COLO829 (cell line): ENCODE data around the gene CFAP92.

Experiments used
- DNase-seq: peaks from one replicate; pipeline ENCODE4 v3.0.0; 2012; ENCODE audit warnings: low spot score

The CFAP92 gene

DNA sequence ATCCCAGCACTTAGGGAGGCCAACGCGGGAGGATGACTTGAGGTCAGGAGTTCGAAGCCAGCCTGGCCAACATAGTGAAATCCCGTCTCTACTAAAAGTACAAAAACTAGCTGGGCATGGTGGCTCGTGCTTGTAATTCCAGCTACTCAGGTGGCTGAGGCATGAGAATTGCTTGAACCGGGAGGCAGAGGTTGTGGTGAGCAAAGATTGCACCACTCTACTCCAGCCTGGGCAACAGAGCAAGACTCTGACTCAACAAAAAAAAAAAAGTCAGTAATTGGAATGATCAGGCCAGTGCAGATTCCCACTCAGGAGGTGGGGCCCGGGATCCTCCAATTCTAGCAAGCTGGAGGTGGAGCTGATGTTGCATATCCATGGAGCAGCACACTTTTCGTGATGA, 5.6 kb downstream of the CFAP92 start:
- no peak for DNase-seq

DNA sequence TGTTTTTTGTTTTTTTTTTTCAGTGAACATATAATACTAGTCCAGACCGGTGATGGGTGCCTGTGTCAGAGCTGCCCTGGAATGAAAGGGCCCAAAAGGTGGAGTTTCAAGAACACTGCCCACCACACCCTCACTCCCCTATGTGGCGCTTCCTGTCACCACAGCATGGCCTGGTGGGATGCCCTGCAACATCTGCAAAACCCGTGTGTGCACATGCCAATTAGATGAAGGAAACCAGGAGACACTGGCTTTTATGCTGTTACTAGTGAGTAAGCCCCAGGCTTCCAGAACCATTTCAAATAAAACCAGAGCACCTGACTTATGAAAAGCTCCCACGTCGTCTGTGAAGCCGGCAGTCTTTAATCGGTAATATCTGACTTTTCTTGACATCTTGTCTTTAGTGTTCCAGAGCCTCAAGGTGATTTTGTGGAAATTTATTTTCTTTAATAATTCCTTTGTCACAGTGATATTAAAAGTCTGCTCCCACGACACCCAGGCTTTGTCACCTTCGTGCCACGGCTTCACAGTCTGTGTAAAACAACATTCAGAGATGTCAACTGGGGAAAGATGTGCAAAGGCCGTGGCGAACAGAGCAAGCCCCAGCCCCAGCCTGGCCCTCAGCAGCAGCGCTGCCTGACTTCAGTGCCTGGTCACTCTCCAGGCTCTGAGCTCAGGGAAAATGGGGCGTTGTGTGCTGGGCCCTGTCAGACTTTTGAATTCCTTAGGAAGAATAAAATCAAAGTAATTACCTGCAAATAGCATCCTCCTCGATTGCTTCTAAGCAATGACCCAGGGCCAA, 6.4 kb downstream of the CFAP92 start:
- no peak for DNase-seq

DNA sequence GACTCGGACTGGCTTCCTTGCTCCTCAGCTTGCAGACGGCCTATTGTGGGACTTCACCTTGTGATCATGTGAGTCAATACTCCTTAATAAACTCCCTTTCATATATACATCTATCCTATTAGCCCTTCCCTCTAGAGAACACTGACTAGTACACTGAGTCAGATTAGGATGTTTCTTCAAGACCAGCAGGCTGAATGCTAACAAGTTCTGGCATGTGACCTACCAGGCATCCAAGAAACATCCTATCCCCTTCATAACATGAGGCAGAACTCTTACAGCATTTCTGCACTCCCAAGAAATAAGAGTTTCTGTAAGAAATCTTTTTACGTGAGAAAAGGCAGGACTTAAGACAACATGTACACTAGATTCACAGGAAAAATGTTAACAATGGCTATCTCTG, 9.3 kb downstream of the CFAP92 start:
- no peak for DNase-seq

DNA sequence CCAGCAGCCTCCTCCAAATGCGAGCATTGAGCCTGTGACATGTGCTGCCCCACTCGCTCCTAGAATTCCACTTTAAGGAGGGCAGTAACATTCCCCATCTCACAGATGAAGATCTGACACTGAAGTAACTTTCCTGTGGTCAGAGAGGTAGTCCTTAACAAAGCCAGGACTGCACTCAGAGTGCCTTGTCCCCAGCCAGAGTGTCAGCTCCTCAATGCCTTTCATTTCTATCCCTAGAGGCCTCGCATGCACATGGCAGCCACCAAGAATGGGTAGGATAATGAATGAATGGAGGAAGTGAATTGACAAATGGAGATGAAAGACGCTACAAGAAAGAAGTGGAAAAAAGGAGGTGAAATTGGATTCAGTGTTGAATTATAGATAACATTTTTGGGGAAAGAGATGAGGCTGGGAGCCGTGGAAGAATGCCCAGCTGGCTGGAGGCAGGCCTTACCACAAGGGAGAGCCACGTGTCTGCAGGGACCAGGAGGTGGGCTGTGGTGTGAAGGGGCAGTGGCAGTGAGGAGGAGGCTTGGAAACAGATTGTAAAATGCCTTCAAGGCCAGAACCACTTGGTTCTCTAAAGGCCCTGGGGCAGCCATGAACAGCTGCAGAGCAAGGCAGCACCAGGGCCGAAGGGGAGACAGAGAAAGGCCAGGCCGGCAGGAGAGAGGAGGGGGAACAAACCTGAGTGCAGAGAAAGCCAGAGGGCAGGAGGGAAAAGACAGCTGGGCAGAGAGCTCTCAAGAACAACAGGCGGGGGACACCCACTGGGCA, 10.4 kb downstream of the CFAP92 start:
- DNase-seq, result no peak

DNA sequence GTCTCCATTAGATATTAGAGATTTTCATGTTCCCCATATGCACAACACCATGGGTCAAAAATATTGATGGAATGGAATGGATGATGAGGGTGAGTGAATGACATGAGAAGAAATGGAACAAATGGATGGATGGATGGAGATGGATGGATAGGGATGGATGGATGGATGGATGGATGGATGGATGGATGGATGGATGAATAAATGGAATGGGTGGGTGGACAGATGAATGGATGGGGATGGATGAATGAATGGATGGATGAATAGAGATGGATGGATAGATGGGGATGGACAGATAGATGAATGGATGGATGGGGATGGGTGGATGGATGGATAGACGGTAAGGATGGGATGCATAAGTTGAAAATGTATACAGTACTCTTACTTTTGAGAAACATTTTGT, 18.6 kb downstream of the CFAP92 start:
- no peak for DNase-seq

DNA sequence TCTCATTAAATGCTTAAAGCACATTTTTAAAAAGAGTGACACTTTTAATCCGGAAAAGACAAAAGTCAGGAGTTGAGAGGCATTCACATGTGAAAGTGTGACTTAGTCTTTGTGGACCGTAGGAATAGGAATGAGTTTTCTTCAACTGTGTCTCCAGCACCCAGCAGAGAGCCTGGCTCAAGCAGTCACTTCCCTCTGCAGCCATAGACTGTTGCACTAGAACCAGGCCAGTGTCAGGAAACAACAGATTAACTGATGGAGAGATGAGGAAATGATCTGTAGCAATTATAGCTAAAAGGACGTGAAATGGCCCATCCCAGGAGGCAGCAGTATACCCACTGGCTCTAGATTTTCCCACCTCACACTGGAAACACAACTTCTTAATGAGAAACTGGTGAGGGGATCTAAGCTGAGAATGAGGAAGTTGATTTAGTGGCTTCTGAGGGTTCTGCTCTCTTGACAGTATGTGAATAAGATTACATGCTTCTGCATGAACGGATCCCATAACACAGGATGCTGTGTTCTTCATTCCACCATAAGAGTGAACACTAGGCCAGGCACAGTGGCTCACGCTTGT, 19.8 kb downstream of the CFAP92 start:
- no peak for DNase-seq

DNA sequence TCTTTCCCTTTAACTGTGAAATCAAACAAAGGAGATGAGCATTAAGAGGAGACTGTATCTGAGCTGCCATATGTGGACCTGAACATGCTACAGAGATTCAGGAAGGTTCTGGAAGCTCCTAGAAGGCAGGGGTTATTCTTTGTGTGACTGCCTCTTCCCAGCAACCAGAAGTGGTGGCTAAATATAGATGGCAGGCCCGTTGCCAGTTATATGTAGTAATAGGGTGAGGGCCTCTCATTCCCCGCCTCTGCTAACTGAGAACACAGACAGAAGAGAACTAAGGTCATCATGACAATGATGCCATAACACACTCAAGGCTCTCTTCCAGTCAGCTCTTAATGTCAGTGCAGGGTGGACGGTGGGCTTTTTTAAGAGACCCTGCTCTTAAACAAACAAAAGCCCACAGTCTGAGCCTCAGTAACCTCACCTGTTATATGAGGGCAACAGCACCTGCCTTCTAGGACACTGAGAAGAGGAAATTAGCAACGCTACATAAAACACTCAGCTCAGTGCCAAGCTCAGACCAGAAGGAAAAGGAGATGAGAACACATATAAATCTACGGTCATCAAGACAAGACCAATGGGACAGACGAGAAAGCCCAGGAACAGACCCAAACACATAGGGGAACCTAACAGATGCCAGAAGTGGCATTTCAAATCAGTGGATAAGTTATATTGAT, 22.3 kb downstream of the CFAP92 start:
- no peak for DNase-seq

DNA sequence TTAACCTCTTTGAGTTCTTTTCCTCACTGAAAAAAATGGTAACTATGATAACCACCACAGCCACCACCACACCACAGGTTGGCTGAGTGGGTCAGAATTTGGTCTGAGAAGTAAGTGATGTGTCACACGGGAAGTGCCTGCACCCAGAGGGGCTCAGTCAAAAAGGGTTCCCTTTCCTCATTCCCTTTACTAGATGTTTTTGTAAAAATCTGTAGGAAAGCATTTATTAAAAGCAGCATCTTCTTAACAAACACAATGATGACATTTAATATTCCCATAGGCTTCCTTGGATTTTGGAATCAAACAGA, 23.2 kb downstream of the CFAP92 start:
- DNase-seq, result no peak

DNA sequence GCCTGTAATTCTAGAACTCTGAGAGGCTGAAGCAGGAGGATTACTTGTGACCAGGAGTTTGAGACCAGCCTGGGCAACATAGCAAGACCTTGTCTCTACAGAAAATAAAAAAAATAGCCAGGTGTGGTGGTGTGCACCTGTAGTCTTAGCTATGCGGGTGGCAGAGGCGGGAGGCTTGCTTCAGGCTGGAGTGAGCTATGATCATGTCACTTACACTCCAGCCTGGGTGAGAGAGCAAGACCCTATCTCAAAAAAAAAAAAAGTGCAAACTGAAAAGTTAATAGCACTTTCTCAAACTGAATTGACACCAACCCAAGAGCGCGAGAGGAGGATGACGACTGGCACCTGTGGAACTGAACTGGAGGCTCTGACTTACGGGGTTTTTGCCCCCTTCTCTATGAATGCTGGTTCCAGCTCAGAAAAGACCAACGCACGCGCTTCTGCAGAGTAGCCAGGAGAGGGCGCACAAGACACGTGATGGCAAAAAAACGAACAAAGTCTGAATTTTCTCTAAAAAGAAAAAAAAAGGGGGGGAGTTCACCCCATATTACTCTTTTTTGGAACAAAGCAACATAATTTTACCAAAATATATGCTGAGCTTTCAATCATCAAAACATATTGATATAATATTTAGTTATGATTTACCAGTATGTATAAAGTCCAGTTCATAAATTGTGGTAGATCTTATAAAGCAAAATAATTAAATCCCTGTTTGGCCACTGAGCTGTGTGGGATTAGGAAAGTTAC, 23.7 kb downstream of the CFAP92 start:
- peak; percentile 45 for DNase-seq

DNA sequence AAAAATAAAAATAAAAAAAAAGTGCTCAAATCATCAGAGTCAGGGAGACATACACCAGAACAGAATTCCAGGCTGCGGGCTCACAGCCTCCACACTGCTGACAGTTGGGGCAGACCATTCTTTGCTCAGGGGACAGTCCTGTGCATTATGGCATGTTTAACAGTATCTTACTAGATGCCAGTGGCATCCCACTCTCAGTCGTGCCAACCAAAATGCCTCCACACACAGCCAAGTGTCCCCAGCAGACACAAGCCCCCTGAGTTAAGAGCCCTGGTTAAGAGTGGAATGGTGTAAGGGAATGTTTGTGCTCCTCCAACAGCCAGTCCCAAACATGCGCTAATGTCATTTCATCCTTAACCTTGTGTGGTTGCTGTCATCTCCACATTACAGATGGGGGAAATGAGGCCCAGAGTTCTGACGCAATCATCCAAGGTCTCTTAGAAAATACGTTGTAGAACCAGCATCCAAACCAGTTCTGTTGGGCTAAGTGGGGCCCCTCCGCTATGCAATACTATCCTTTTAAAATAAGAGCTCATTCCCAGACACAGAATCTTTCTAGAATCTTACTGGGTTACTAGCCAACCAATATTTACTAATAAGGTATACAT, 26.0 kb downstream of the CFAP92 start:
- DNase-seq, result no peak

DNA sequence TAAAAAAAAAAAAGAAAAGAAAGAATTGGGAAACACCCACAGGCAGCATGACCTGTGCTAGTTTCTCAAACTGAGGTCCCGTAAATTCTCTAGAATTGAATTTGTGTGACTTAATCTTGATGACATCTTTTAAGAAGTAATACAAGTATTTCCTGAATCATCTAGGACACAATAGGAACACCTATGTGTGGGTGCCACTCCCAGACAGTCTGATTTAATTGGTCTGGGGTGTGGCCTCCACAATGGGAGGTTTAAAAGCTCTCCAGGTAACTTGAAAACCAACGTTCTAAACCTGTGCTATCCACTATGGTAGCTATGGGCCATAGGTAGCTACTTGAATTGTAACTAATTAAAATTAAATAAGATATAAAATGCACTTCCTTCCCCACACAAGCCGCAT, 28.1 kb downstream of the CFAP92 start:
- DNase-seq, result no peak

DNA sequence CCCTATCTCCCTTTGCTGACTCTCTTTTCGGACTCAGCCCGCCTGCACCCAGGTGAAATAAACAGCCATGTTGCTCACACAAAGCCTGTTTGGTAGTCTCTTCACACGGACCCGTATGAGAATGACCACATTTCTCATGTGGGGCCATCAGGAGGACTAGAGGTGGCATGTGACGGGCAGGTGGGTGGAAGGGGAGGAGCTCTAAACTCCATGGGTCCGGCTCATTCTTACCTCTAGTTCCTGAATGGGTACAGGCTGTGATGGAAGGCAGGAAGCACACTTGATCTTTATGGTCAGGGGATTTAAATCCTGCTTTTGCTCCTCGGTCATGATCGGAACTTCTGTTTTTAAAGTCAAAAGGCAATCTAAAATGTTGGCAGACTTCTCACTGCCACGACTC, 28.6 kb downstream of the CFAP92 start:
- no peak for DNase-seq

DNA sequence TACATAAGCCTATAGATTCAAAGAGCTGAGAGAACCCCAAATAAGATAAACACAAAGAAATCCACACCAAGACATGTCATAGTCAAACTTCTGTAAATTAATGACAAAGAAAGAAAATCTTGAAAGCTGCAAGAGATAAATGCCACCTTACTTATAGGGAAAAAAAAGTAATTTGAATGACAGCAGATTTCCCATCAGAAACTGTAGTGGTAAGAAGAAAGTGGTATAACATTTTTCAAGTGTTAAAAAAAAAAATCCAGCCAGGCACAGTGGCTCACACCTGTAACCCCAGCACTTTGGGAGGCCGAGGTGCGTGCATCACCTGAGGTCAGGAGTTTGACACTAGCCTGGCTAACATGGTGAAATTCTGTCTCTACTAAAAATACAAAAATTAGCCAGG, 37.4 kb downstream of the CFAP92 start:
- DNase-seq, result no peak

DNA sequence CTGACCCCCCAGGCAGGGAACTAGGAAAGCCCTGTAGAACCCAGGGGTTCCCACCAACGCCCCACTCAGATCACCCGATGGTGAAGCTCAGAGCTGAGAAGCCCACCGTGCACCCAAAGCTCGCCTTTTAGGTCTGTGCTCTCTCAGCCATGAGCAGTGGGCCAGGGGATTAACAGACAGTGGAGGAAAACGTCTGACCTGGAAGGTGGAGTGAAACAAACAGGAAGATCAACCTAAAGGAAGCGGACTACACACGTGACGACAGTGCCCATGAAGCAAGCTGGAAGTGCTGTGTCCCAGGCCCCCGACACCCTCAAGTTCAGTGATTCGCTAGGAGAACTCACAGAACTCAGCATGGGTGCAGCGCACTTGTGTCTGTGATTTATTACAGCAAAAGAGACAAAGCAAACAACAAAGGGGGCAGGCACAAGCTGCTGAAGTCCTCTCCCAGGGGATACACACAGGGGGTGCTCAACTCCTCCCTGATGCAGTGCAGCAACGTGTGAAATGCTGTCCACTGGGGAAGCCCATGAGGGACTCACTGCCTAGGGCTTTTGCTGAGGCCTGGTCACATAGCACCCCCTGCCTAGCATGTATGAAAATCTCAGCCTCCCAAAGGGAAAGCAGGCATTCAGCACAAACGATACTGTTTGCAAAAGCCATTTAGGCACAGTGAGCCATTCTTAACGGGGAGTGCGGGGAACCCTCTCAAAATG, 43.5 kb downstream of the CFAP92 start:
- DNase-seq, result no peak

DNA sequence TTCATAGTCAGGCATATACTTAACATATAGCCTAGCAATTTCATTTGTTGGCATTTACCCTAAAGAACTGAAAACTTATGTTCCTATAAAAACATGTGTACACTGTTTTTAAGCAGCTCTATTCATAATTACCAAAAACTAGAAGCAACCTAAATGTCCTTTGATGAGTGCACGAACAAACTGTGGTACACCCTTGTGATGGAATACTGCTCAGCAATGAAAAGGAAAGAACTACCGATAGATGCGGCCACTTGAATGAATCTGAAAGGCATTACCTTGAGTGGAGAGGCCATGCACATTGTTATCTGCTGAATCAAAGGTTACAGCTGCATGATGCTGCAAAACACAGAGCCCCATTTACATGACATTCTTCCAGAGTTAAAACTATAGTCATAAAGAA, 44.7 kb downstream of the CFAP92 start:
- no peak for DNase-seq

DNA sequence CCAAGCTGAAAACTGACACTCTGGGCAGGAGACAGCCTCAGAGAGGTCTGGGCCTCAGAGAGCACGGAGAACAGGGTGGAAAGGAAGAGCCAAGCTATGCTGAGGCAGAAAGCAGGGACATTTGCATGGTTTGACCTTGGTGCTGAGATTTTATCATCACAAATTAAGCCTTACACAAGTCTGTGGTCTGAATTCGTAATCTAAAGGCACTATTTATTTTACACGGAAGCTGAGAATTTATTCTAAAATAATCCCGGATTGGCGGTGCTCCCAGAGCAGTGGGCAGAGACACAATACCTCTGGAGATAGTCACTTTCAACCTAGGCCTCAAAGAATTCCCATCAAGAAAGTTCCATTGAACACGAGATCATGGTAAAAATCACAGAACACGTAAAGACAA, 47.5 kb downstream of the CFAP92 start:
- no peak for DNase-seq

DNA sequence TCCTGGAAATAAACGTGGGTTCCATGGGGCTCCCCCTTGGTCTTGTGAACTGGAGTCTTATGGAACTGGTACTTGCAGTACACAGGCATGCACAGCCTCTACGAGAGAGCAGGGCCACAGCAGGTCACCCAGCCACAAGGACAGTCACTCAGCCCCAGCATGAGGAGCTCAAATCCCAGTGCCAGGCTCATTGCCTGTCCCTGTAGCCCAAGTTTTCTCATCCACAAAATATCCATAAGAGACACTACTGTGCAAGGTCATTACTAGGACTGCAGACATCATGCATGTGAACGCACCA, 48.0 kb downstream of the CFAP92 start:
- DNase-seq, result no peak

DNA sequence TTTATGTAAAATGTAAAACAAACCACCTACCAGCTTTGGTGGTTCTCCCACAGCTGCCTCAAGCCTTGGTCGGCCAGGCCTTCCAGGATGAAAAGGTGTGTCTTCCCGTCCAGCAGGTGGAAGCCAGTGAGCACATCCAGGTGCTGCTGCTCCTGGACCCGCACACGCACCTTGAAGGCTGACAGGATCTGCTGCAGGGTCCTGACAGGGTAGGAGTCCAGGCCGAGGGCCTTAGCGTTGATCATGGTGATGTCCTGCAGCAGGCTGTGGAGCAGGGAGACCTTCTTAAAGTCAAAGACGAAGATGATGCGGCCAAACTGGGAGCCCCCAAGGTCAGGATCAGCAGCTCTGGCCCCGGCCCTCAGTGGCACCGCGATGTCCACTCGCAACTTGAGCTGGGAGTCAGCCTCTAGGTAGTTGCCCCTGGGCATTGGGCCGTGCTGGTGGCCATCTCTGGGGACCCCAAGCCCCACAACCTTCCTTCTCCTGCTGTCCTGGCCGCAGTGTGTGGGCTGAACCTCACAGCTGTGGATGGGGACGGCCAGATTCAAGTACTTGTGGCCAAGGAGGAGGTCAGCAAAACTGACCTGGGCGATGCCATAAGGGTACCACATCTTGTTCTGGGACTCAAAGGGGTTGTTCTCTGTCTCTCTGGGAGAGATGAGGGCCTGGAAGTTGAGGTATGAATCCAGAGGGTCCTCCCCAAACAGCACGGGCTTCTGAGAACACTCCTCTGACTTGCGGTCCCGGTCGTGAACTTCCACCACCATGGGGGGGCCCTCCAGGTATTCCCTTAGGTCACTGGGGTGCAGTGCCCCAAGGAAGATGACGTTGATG, 48.6 kb downstream of the CFAP92 start:
- no peak for DNase-seq

DNA sequence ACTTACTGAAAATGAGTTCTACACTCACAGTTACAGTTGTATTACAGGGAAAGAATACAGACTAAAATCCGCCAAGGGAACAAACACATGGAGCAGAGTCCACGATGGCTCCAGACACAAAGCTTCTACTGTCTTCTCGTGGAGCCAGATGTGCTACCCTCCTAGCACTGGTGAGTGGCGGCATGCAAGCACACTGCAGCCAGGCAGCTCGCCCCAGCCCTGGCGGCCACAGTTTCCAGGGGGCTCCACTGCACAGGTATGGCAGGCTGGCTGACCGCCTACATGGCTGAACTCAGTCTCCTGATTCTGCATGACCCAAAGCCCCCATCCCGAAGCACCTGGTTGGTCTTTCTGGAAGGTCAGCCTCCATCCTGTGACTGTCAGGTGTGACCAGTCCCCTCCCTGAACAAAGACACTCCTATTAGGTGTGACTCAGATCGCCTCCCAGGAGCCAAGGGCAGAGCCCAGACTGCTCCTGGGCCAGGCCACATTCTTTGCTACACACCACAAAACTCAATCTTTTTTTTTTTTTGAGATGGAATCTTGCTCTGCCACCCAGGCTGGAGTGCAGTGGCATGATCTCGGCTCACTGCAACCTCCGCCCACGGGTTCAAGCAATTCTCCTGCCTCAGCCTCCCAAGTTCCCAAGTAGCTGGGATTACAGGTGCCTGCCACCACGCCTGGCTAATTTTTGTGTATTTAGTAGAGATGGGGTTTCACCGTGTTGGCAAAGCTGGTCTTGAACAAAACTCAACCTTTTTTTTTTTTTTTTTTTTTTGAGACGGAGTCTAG, 51.5 kb downstream of the CFAP92 start:
- DNase-seq, result no peak

DNA sequence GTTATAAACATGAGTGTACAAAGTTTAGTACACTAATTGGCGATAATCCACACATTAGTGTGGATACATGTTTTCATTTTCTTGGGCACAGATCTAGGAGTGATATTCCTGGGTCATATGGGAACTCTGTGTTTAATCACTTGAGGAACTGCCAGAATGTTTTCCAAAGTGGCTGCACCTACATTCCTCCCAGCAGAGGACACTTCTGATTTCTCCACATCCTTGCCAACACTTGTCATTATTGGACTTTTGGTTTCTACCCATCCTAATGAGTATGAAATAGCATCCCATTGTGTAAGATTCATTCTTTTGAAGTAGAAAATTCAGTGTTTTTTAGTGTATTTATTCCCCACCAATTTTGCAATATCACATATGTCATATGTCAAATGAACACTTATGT, 53.6 kb downstream of the CFAP92 start:
- no peak for DNase-seq
